22Rv1 (cell line): ENCODE data around the gene SON.

Experiments
- ZFX ChIP-seq: fragments of 450-650 bp; IDR thresholded peaks from 2 replicates; pipeline ENCODE4 v1.6.1; 2017; ENCODE audit warnings: antibody characterized with exemption, borderline replicate concordance
- TF ChIP-seq, protein P1 (sequence below): fragments of 450-650 bp; IDR thresholded peaks from 2 replicates; pipeline ENCODE4 v1.5.1; 2017; ENCODE audit warnings: mild to moderate bottlenecking

DNA sequence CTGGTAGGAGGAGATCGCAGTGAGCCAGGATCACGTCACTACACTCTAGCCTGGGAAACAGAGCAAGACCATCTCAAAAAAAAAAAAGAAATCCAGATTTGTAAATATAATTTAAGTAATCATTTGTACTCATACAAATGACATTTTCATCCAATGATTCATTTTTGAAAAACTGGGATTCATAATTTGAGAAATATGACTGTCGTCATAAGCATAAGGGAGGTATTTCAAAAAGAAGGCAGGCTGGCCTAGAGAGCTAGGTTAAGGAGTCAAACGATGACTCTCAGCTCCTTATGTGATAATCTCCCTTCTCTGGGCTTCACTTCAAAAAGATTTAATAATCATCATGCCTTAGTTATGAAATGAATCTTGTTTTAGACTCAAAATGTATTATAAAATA lies 3.2 kb upstream of the SON start:
- TF ChIP-seq, protein P1, sequence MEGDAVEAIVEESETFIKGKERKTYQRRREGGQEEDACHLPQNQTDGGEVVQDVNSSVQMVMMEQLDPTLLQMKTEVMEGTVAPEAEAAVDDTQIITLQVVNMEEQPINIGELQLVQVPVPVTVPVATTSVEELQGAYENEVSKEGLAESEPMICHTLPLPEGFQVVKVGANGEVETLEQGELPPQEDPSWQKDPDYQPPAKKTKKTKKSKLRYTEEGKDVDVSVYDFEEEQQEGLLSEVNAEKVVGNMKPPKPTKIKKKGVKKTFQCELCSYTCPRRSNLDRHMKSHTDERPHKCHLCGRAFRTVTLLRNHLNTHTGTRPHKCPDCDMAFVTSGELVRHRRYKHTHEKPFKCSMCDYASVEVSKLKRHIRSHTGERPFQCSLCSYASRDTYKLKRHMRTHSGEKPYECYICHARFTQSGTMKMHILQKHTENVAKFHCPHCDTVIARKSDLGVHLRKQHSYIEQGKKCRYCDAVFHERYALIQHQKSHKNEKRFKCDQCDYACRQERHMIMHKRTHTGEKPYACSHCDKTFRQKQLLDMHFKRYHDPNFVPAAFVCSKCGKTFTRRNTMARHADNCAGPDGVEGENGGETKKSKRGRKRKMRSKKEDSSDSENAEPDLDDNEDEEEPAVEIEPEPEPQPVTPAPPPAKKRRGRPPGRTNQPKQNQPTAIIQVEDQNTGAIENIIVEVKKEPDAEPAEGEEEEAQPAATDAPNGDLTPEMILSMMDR: no peak
- no peak for TF ChIP-seq ZFX
